ENCODE data around the gene FDX2.
"Not testable (repeated sequence)": the region's sequence is repeated elsewhere in the genome, so short reads cannot be mapped to it uniquely, and the experiment has no call there.

FDX2 gene

DNA sequence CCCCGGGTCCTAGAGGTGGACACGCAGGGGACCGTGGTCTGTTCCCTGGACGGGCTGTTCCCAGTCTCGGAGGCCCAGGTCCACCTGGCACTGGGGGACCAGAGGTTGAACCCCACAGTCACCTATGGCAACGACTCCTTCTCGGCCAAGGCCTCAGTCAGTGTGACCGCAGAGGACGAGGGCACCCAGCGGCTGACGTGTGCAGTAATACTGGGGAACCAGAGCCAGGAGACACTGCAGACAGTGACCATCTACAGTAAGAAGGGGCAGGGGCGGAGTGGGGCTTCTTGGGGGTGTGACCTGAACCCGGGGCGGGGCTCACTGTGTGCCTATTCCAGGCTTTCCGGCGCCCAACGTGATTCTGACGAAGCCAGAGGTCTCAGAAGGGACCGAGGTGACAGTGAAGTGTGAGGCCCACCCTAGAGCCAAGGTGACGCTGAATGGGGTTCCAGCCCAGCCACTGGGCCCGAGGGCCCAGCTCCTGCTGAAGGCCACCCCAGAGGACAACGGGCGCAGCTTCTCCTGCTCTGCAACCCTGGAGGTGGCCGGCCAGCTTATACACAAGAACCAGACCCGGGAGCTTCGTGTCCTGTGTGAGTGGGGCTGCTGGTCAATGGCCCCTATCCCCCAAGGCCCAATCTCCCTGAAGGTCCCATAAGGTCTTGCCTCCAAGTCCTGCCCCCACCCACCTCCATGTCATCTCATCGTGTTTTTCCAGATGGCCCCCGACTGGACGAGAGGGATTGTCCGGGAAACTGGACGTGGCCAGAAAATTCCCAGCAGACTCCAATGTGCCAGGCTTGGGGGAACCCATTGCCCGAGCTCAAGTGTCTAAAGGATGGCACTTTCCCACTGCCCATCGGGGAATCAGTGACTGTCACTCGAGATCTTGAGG is 31.5 kb downstream of the FDX2 start:
- no peak overlapping the region for H3K4me3 ChIP-seq (ENCODE audit: low read depth, low read length)
- in situ Hi-C loops (cut with HindIII; ENCODE audit: low sequenced_read_pairs): loop anchor here (10.0 kb wide), 1 partner anchor 120 kb away; the partner anchor contains the start of gene CDC37
- DNase-seq (ENCODE audit: low read depth): no peak
- TF ChIP-seq CTCF (IDR thresholded peaks at IDR 0.05; ENCODE audit: low read depth, low read length, missing control alignments): no peak

GRCh38 chr19:10283301-10284064 is 32.3 kb downstream of the FDX2 start:
- no peak for DNase-seq (ENCODE audit: low read depth)
- TF ChIP-seq CTCF (IDR thresholded peaks at IDR 0.05; ENCODE audit: low read depth, low read length, missing control alignments): no peak
- H3K4me3 ChIP-seq (ENCODE audit: low read depth, low read length): no peak overlapping the region
- in situ Hi-C loops (cut with HindIII; ENCODE audit: low sequenced_read_pairs): loop anchor here (10.0 kb wide), 1 partner anchor 121 kb away; the partner anchor contains the start of gene CDC37

DNA sequence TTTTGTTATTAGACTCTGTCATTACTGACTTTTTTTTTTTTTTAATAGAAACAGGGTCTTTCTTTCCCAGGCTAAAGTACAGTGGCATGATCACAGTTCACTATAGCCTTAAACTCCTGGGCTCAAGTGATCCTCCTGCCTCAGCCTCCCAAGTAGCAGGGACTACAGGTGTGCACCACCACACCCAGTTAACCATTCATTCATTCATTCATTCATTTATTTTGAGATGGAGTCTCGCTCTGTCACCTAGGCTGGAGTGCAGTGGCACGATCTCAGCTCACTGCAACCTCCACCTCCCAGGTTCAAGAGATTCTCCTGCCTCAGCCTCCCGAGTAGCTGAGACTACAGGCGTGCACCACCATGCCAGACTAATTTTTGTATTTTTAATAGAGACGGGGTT is 33.8 kb downstream of the FDX2 start:
- in situ Hi-C loops (cut with HindIII; ENCODE audit: low sequenced_read_pairs): loop anchor here (10.0 kb wide), 1 partner anchor 123 kb away; the partner anchor contains the start of gene CDC37
- not testable (repeated sequence) for H3K4me3 ChIP-seq (ENCODE audit: low read depth, low read length); DNase-seq (ENCODE audit: low read depth)

- DNase-seq (ENCODE audit: low read depth): no peak
- H3K4me3 ChIP-seq (ENCODE audit: low read depth, low read length): no peak overlapping the region
- in situ Hi-C loops (cut with HindIII; ENCODE audit: low sequenced_read_pairs): loop anchor here (10.0 kb wide), 1 partner anchor 125 kb away; the partner anchor contains the start of gene CDC37
- no peak for TF ChIP-seq CTCF (IDR thresholded peaks at IDR 0.05; ENCODE audit: low read depth, low read length, missing control alignments)
Measured at GRCh38 chr19:10279737-10280442, 35.9 kb downstream of the FDX2 start.

DNA sequence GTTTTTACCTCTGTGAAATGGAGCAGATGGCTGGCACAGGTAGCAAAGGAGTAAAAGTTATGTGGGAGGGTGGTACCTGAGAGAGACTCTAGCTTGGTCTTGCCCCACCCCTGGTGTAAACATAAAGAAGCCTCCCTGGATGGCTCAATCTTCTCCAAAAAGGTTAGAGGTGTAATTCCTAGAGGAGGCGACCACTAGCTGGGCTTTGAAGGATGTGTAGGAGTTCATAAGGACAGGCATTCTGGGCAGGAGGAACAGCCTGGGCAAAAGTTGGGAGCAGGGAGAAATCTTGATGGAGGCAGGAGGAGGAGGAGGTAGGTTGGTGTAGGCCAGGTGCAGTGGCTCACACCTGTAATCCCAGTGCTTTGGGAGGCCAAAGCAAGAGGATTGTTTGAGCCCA is 36.9 kb downstream of the FDX2 start:
- no peak for DNase-seq (ENCODE audit: low read depth)
- H3K4me3 ChIP-seq (ENCODE audit: low read depth, low read length): no peak overlapping the region
- in situ Hi-C loops (cut with HindIII; ENCODE audit: low sequenced_read_pairs): no loop called here

More for the DNA sequence above, 36.9 kb downstream of the FDX2 start:
- no peak for TF ChIP-seq CTCF (IDR thresholded peaks at IDR 0.05; ENCODE audit: low read depth, low read length, missing control alignments)

Data from astrocyte of the cerebellum (primary cell).